OCI-LY1 (cell line): ENCODE data around the gene BBX.

Experiments
- EZH2 ChIP-seq: fragments of 200-600 bp; sonication (generic), shearing (Covaris generic); IDR thresholded peaks from 2 replicates; pipeline ENCODE4 v1.8.0; 2017; ENCODE audit warnings: borderline replicate concordance, mixed run types, mild to moderate bottlenecking, antibody characterized with exemption, low read length, moderate library complexity, mixed read lengths
- TF ChIP-seq, protein P1 (sequence below): fragments of 200-600 bp; sonication (generic), shearing (Covaris generic); IDR thresholded peaks from 2 replicates; pipeline ENCODE4 v1.5.1; 2017; ENCODE audit warnings: mild to moderate bottlenecking, antibody characterized with exemption, low read length, moderate library complexity, mixed read lengths

DNA sequence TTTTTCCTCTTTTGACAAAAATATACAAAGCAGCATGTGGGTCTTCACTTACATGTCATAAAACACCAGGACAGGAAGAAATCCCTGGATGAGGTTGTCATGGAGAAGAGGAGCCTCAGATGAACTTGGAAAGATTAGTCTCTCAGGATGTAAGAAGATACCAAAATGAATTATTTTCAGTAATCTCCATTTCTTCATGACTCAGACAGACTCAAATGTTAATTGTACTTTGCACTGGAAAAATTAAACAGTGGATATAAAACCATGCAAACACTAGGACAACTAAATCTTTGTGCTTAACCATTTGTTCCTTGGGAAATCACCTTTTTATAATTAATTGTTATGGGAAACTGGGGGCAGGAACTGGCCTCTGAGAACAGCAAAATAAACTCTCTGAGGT is 331.1 kb downstream of the BBX start:
- TF ChIP-seq, protein P1, sequence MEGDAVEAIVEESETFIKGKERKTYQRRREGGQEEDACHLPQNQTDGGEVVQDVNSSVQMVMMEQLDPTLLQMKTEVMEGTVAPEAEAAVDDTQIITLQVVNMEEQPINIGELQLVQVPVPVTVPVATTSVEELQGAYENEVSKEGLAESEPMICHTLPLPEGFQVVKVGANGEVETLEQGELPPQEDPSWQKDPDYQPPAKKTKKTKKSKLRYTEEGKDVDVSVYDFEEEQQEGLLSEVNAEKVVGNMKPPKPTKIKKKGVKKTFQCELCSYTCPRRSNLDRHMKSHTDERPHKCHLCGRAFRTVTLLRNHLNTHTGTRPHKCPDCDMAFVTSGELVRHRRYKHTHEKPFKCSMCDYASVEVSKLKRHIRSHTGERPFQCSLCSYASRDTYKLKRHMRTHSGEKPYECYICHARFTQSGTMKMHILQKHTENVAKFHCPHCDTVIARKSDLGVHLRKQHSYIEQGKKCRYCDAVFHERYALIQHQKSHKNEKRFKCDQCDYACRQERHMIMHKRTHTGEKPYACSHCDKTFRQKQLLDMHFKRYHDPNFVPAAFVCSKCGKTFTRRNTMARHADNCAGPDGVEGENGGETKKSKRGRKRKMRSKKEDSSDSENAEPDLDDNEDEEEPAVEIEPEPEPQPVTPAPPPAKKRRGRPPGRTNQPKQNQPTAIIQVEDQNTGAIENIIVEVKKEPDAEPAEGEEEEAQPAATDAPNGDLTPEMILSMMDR: no peak
- no peak for TF ChIP-seq EZH2
